Kidney tubule cell (primary cell): ENCODE measurements around the gene RSPH1.

Experiments used
- DNase-seq: peaks from one replicate; pipeline ENCODE4 v3.0.0-alpha.2; 2018; ENCODE audit warnings: low spot score

RSPH1 gene

DNA sequence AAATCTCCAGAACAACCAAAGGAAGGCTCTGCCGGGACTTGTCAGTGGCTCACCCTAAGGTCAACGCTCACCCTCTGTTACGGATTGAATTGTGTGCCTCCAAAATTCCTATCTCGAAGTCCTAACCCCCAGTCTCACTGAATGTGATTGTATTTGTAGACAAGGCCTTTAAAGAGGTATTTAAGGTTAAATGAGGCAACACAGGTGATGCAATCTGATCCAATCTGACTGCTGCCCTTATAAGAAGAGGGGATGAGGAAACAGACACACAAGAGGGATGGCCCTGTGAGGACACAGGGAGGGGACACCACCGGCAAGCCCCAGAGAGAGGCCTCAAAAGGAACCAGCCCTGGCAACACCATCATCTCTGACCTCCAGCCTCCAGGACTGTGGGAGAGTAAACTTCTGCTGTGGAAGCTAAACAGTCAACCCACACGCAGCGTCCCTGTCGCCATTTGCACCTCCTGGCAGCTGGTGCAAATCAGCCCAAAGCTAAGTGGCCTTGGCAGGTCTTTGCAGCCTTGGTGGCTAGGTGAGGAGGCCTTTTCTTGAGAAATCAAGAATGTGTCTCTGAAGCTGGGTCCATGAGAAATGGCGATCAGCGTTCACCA, 68.1 kb downstream of the RSPH1 start:
- DNase-seq: no peak

DNA sequence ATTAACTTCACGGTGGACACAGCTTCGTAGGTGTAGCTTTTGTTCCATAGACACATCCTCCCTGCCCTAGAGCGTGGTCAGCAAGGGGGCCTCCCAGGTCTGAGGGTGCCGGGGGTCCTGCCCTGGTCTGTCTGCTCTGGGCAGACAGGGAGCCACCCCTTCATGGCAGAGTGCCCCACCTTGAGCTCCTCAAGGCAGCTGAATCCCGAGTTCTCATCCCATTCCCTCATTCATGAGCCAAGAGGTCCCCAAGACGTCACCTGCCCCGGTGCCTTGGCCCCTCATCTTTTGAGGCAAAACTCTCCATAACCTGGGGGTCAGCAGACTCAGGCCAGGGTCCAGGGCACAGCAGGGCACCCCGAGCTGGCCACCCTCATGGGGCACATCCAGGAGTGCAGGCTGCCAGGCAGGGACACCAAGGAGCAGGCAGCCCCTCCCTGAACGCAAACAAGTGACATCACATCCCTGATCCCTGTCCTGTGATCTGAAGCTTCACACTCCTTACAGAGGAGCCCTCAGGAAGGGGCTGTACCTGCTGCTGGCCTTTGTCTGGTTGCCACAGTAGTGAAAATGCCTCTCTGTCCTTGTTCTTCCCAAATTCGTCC, 69.0 kb downstream of the RSPH1 start:
- DNase-seq: no peak

- no peak for DNase-seq
Measured at GRCh38 chr21:42426424-42426823, 69.6 kb downstream of the RSPH1 start.

GRCh38 chr21:42425591-42425990, 70.4 kb downstream of the RSPH1 start:
- no peak for DNase-seq

DNA sequence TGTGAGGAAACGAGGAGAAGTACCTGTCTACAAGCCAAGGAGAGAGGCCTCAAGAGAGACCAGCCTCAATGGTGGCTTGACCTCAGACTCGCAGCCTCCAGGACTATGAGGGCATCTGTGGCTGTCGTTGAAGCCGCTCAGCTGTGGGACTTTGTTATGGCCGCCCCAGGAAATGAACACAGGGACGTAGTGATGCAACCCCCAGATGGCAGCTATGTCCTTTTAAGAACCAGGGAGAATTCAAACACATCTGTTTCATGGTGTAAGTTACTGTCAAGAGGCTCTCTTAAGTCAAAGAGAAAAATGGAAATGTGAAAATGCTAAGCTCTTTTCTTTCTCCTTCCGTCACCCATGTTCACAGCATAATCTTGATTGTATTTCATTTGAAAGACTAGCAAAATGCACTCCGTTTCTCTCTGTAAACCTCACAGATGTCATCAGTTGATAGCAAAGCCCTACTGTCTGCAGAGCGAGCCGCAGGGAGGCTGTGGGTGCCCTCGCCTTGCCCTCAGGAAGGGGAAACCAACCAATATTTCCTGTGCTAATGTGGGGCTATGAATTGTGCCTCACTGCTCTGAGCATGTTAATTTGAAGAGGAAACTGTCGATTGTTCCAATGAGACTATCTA, 71.0 kb downstream of the RSPH1 start:
- DNase-seq: no peak

DNA sequence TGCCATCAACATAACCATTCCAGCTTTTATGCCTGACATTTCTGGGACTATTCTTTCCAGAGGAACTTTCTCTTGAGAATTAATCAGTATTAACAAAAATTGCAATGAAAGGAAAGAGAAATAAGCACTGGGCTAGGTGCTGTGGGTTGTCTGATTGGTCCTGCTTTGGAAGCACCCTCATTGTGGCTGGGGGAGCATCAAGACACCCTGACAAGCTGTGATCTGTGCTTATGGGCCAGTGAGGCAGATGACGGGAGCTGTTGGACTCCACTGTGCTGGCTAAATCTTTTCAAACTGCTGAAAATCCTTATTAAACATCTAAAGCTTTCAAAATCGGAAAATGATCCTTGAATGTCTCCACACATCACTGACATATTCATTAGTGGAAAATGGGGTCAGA, 72.3 kb downstream of the RSPH1 start:
- no peak for DNase-seq

- DNase-seq: no peak
Measured at GRCh38 chr21:42423197-42423675, 72.8 kb downstream of the RSPH1 start.
